K562 (cell line): Measurements from ENCODE around the gene C13orf46. TPM values are rescaled to one million over a fixed set of nuclear protein-coding genes. Genes with fewer than 3 reads are reported as not detected.

Source experiments
- ATAC-seq: fragments of 200-7000 bp; cut with Tn5 transposase; 3 replicates; pipeline ENCODE4 v1.9.1; 2020; ENCODE audit warnings: moderate library complexity
- BruUV-seq: library from RNA; stranded (reverse); fragments of 400-500 nt; replicated peaks from 2 replicates; lab custom pipeline; 2021; lab: Mats Ljungman, UMichigan
- CTCF ChIA-PET: fragments of 300-600 bp; formaldehyde crosslinking; extraction: SDS; loops from one replicate; lab custom pipeline; 2021; ENCODE audit warnings: low intra/inter-chr PET ratio; lab: Yijun Ruan, JAX
- POLR2A ChIA-PET: fragments of 300-600, 350-650 bp; sonication (Branson Sonifier 250); formaldehyde crosslinking; extraction: SDS; loops from one replicate; lab custom pipeline; 2021; ENCODE audit warnings: antibody characterized with exemption, inconsistent platforms; lab: Yijun Ruan, JAX
- DNase-seq, 4 experiments: peaks; one replicate each; pipeline versions ENCODE4 v3.0.0 to v3.0.0-alpha.2; 2011 to 2018; ENCODE audit warnings: low spot score in 3 of 4, mixed read lengths in 3 of 4; ENCODE audit errors: extremely low read depth in 1 of 4
- FAIRE-seq: peaks from 2 replicates; lab custom pipeline; 2011; peaks lifted over from hg19 to GRCh38; lab: Jason Lieb, UNC
- H2AFZ ChIP-seq: 2 replicates; pipeline ENCODE4 v1.6.0; 2011; ENCODE audit warnings: low read depth, low read length, control low read depth, inconsistent platforms
- H3K27ac ChIP-seq: fragments of 200-600 bp; 3 replicates; pipeline ENCODE4 v1.8.0; 2011; ENCODE audit warnings: low read depth, mild to moderate bottlenecking, control low read depth, inconsistent platforms, low read length, moderate library complexity, mixed read lengths; ENCODE audit errors: extremely low read depth
- H3K27me3 ChIP-seq, 2 experiments: fragments of 300-600 bp in 1 of 2; 2 replicates in 1 of 2; 3 replicates in 1 of 2; pipeline versions ENCODE4 v1.6.0 to v1.8.0; 2011; ENCODE audit warnings: inconsistent platforms in 2 of 2, low read length in 2 of 2, mild to moderate bottlenecking in 1 of 2, mixed read lengths in 1 of 2, moderate library complexity in 1 of 2; ENCODE audit not compliant: control insufficient read depth in 2 of 2, insufficient read depth in 2 of 2
- H3K36me3 ChIP-seq: fragments of 300-600 bp; 3 replicates; pipeline ENCODE4 v1.8.0; 2011; ENCODE audit warnings: mild to moderate bottlenecking, low read length, inconsistent platforms; ENCODE audit not compliant: control insufficient read depth, insufficient read depth
- H3K4me1 ChIP-seq, 2 experiments: fragments of 200-600 bp in 1 of 2; replicated peaks in 1 of 2; 2 replicates in 1 of 2; 3 replicates in 1 of 2; pipeline versions ENCODE4 v1.5.1 to v1.8.0; 2011; ENCODE audit warnings: inconsistent platforms in 2 of 2, low read length in 2 of 2, mild to moderate bottlenecking in 1 of 2, mixed read lengths in 1 of 2, moderate library complexity in 1 of 2; ENCODE audit not compliant: control insufficient read depth in 2 of 2, insufficient read depth in 2 of 2
- H3K4me2 ChIP-seq: 2 replicates; pipeline ENCODE4 v1.6.1; 2011; ENCODE audit warnings: low read length, control low read depth, inconsistent platforms, mixed read lengths; ENCODE audit not compliant: insufficient read depth
- H3K4me3 ChIP-seq: fragments of 200-600 bp; sonication (generic), shearing (Covaris generic); 2 replicates; pipeline ENCODE4 v1.5.1; 2016; ENCODE audit warnings: control low read depth, inconsistent platforms
- H3K79me2 ChIP-seq: fragments of 200-600 bp; 3 replicates; pipeline ENCODE4 v1.8.0; 2011; ENCODE audit warnings: low read length, inconsistent platforms; ENCODE audit not compliant: control insufficient read depth, insufficient read depth
- H3K9ac ChIP-seq, 2 experiments: 2 replicates each; pipeline versions ENCODE4 v1.6.0 to v1.6.1; 2011; ENCODE audit warnings: low read depth in 2 of 2, low read length in 2 of 2, control low read depth in 1 of 2, inconsistent platforms in 1 of 2, mild to moderate bottlenecking in 1 of 2, mixed read lengths in 1 of 2; ENCODE audit not compliant: insufficient read depth in 1 of 2
- H3K9me1 ChIP-seq: one replicate; pipeline ENCODE4 v1.6.0; 2011; ENCODE audit warnings: inconsistent platforms, mild to moderate bottlenecking, low read length, moderate library complexity; ENCODE audit not compliant: control insufficient read depth, insufficient read depth
- H3K9me3 ChIP-seq: replicated peaks from 2 replicates; pipeline ENCODE4 v1.5.1; 2011; ENCODE audit warnings: low read depth, low read length, inconsistent platforms; ENCODE audit not compliant: control insufficient read depth, insufficient read depth
- H4K20me1 ChIP-seq: replicated peaks from 2 replicates; pipeline ENCODE4 v1.6.1; 2011; ENCODE audit warnings: low read length, inconsistent platforms, mixed read lengths; ENCODE audit not compliant: control insufficient read depth, insufficient read depth
- BCLAF1 ChIP-seq, 2 experiments: fragments of 450-650 bp in 1 of 2; IDR thresholded peaks; 2 replicates each; pipeline ENCODE4 v1.6.1; 2011 to 2017; ENCODE audit warnings: low read depth in 2 of 2, antibody characterized with exemption in 1 of 2, borderline replicate concordance in 1 of 2, low read length in 1 of 2, mild to moderate bottlenecking in 1 of 2, mixed read lengths in 1 of 2; ENCODE audit not compliant: control insufficient read depth in 1 of 2
- CAMTA2 ChIP-seq: fragments of 250-450 bp; sonication (Bioruptor Pico); conservative IDR thresholded peaks from 2 replicates; pipeline ENCODE4 v1.5.1; 2022
- CBX2 ChIP-seq: fragments of 200-600 bp; sonication (generic); IDR thresholded peaks from one replicate; pipeline ENCODE4 v1.6.1; 2012; ENCODE audit warnings: mild to moderate bottlenecking, low read length, inconsistent platforms; ENCODE audit not compliant: insufficient read depth, poor library complexity, severe bottlenecking
- CC2D1A ChIP-seq: fragments of 450-650 bp; IDR thresholded peaks from 2 replicates; pipeline ENCODE4 v1.6.1; 2017; ENCODE audit warnings: mild to moderate bottlenecking
- CREM ChIP-seq: IDR thresholded peaks from 2 replicates; pipeline ENCODE4 v1.6.1; 2014; ENCODE audit warnings: antibody characterized with exemption, low read depth
- DIDO1 ChIP-seq: fragments of 450-650 bp; IDR thresholded peaks from 2 replicates; pipeline ENCODE4 v1.6.1; 2016; ENCODE audit warnings: low read depth, missing biosample characterization, missing genetic modification characterization
- HCFC1 ChIP-seq: IDR thresholded peaks from 2 replicates; pipeline ENCODE4 v1.6.1; 2012; ENCODE audit warnings: low read depth, low read length, improper control_type of control experiment
- IRF1 ChIP-seq: sonication (generic); formaldehyde crosslinking; IDR thresholded peaks from 2 replicates; pipeline ENCODE4 v1.8.0; 2022; ENCODE audit warnings: missing genetic modification reagents, mild to moderate bottlenecking, borderline replicate concordance
- PHF20 ChIP-seq: fragments of 450-650 bp; IDR thresholded peaks from 2 replicates; pipeline ENCODE4 v1.6.1; 2018; ENCODE audit not compliant: partially characterized antibody
- SLC30A9 ChIP-seq: fragments of 250-450 bp; sonication (Bioruptor Pico); IDR thresholded peaks from 2 replicates; pipeline ENCODE4 v1.8.0; 2022; ENCODE audit warnings: mild to moderate bottlenecking, moderate library complexity
- STAT5A ChIP-seq: IDR thresholded peaks from 2 replicates; pipeline ENCODE4 v1.6.1; 2012; ENCODE audit warnings: low read length, inconsistent platforms, borderline replicate concordance
- WHSC1 ChIP-seq: IDR thresholded peaks from one replicate; pipeline ENCODE4 v1.6.1; 2012; ENCODE audit warnings: low read length, control low read depth, inconsistent platforms
- ZBED1 ChIP-seq: IDR thresholded peaks from 2 replicates; pipeline ENCODE4 v1.6.1; 2014
- ZKSCAN3 ChIP-seq: fragments of 250-450 bp; sonication (Bioruptor Pico); IDR thresholded peaks from 2 replicates; pipeline ENCODE4 v1.4.0; 2020
- WGBS: fragments of 100-300 bp; shearing (Covaris generic); methylation state at CpG from one replicate; pipeline ENCODE4 v1.1.6; 2016; ENCODE audit warnings: low coverage, mixed read lengths; ENCODE audit not compliant: insufficient coverage; ENCODE audit errors: missing lambda C conversion rate; 5-methylcytosine and 5-hydroxymethylcytosine counted together
- in situ Hi-C: fragments of 300-500 bp; cut with MboI; formaldehyde crosslinking; loops from 4 replicates; pipeline ENCODE4 v1.15.0; 2018; ENCODE audit warnings: inconsistent platforms, mixed read lengths
- intact Hi-C: fragments of 100-400 bp; cut with micrococcal nuclease; formaldehyde crosslinking; loops from 2 replicates; pipeline ENCODE4 v1.14.2; 2022
- polyA plus RNA-seq, 8 experiments: library from polyadenylated mRNA; depleted of rRNA in 4 of 8; stranded (reverse) in 5 of 8; unstranded in 3 of 8; fragments of >200 nt; fragmentation: Nextera tagmentation in 2 of 8; fragmentation: Illumina TruSeq in 1 of 8; extraction: Ambion mirVana in 2 of 8; extraction: Trizol in 1 of 8; gene quantifications; 2 replicates each; pipeline versions ENCODE4 v1.2.1 to v1.2.3, GENCODE V29; 2011 to 2014; ENCODE audit warnings: inconsistent platforms in 1 of 8, missing spikeins in 1 of 8
- total RNA-seq, 7 experiments: library from RNA; depleted of rRNA in 6 of 7; stranded (reverse); fragments of >200 nt in 6 of 7; fragmentation: Illumina TruSeq in 2 of 7; extraction: Trizol in 2 of 7; gene quantifications; 2 replicates each; pipeline versions ENCODE4 v1.2.1 to v1.2.3, GENCODE V29; 2011 to 2021; ENCODE audit warnings: low replicate concordance in 1 of 7
- TF ChIP-seq, protein P1 (sequence below): fragments of 450-650 bp; IDR thresholded peaks from 2 replicates; pipeline ENCODE4 v1.6.1; 2017; ENCODE audit warnings: antibody characterized with exemption
- TF ChIP-seq, protein P2 (sequence below): sonication (generic); formaldehyde crosslinking; IDR thresholded peaks from 2 replicates; pipeline ENCODE4 v1.8.1; 2023; ENCODE audit warnings: mild to moderate bottlenecking, missing genetic modification reagents

C13orf46 gene
- total and polyA plus RNA-seq, 9 of the 15 experiments (the other 6 are each of a cell fraction or from before 2014, with no cell fraction given), result 0.04 to 0.24 (median 0.05) TPM; not detected in 4

GRCh38 chr13:113982296-113982661 lies 8.4 kb upstream of the C13orf46 start:
- H3K9me3 ChIP-seq, result no peaks in the 10 kb centered on the region
- H3K4me2 ChIP-seq, result no peak overlapping the region
- intact Hi-C loops (no loop called here), in situ Hi-C loops (no loop called here)
- H3K79me2 ChIP-seq, result no peaks in the 10 kb centered on the region
- H4K20me1 ChIP-seq, result no peaks in the 10 kb centered on the region
- H3K27me3 ChIP-seq, result no peaks in the 10 kb centered on the region
- 96% methylated on average over 5 of the region's 15 CpGs for WGBS
- ChIA-PET CTCF (no interaction called here), POLR2A (no interaction called here)
- no peak overlapping the region for H3K27ac ChIP-seq
- H3K4me1 ChIP-seq, result peaks cover 0 to 4% of the 10 kb centered on the region in 2 experiments; a peak in 1 of 5 replicates
- no TSS peak for BruUV-seq
- no peak overlapping the region for H3K9ac ChIP-seq
- FAIRE-seq, result no peak
- no peaks in the 10 kb centered on the region for H3K9me1 ChIP-seq
- H2AFZ ChIP-seq, result no peak overlapping the region
- peaks cover 32% of the 10 kb centered on the region; the same call in 2 of the 3 replicates for H3K36me3 ChIP-seq
- no peak overlapping the region for H3K4me3 ChIP-seq
- DNase-seq, result no peak
- no peak for ATAC-seq
- no peak for TF ChIP-seq ZKSCAN3 (CRISPR knock-in tag)
- TF ChIP-seq, protein P1, sequence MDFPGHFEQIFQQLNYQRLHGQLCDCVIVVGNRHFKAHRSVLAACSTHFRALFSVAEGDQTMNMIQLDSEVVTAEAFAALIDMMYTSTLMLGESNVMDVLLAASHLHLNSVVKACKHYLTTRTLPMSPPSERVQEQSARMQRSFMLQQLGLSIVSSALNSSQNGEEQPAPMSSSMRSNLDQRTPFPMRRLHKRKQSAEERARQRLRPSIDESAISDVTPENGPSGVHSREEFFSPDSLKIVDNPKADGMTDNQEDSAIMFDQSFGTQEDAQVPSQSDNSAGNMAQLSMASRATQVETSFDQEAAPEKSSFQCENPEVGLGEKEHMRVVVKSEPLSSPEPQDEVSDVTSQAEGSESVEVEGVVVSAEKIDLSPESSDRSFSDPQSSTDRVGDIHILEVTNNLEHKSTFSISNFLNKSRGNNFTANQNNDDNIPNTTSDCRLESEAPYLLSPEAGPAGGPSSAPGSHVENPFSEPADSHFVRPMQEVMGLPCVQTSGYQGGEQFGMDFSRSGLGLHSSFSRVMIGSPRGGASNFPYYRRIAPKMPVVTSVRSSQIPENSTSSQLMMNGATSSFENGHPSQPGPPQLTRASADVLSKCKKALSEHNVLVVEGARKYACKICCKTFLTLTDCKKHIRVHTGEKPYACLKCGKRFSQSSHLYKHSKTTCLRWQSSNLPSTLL, result no peak
- no peak for TF ChIP-seq PHF20
- TF ChIP-seq BCLAF1 (IDR thresholded peaks at IDR 0.05; ENCODE audit: borderline replicate concordance in 1 of 2, control insufficient read depth in 1 of 2, low read depth in 2 of 2, low read length in 1 of 2), result no peak
- TF ChIP-seq CBX2, result no peak
- no peak for TF ChIP-seq DIDO1 (tag)
- TF ChIP-seq CAMTA2 (CRISPR knock-in tag), result no peak
- no peak for TF ChIP-seq STAT5A
- no peak for TF ChIP-seq ZBED1
- TF ChIP-seq, protein P2, sequence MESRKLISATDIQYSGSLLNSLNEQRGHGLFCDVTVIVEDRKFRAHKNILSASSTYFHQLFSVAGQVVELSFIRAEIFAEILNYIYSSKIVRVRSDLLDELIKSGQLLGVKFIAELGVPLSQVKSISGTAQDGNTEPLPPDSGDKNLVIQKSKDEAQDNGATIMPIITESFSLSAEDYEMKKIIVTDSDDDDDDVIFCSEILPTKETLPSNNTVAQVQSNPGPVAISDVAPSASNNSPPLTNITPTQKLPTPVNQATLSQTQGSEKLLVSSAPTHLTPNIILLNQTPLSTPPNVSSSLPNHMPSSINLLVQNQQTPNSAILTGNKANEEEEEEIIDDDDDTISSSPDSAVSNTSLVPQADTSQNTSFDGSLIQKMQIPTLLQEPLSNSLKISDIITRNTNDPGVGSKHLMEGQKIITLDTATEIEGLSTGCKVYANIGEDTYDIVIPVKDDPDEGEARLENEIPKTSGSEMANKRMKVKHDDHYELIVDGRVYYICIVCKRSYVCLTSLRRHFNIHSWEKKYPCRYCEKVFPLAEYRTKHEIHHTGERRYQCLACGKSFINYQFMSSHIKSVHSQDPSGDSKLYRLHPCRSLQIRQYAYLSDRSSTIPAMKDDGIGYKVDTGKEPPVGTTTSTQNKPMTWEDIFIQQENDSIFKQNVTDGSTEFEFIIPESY (CRISPR knock-in tag), result no peak
- no peak for TF ChIP-seq SLC30A9 (CRISPR knock-in tag)
- no peak for TF ChIP-seq CREM
- no peak for TF ChIP-seq IRF1 (CRISPR knock-in tag)
- TF ChIP-seq HCFC1, result no peak
- no peak for TF ChIP-seq CC2D1A
- TF ChIP-seq WHSC1, result no peak
